Measurements from ENCODE around the gene NUP93.
"Not testable (repeated sequence)": the region's sequence is repeated elsewhere in the genome, so short reads cannot be mapped to it uniquely, and the experiment has no call there.

The NUP93 gene

GRCh38 chr16:56871172-56871593, 141.3 kb downstream of the NUP93 start:
- intact Hi-C loops (cut with DNase I) = no loop called here
- DNase-seq = no peak

GRCh38 chr16:56872863-56873391, 143.0 kb downstream of the NUP93 start:
- intact Hi-C loops (cut with DNase I) = no loop called here
- DNase-seq = no peak

GRCh38 chr16:56874800-56875199, 144.9 kb downstream of the NUP93 start:
- intact Hi-C loops (cut with DNase I) = no loop called here
- no peak for DNase-seq

GRCh38 chr16:56876048-56876447, 146.1 kb downstream of the NUP93 start:
- intact Hi-C loops (cut with DNase I) = no loop called here
- DNase-seq = no peak

GRCh38 chr16:56877486-56878182, 147.7 kb downstream of the NUP93 start:
- intact Hi-C loops (cut with DNase I) = no loop called here

GRCh38 chr16:56878282-56878854, 148.4 kb downstream of the NUP93 start:
- DNase-seq = no peak
- intact Hi-C loops (cut with DNase I) = no loop called here

More at GRCh38 chr16:56877486-56878182, 147.7 kb downstream of the NUP93 start:
- DNase-seq = no peak

GRCh38 chr16:56879276-56879675, 149.3 kb downstream of the NUP93 start:
- intact Hi-C loops (cut with DNase I) = no loop called here
- DNase-seq = no peak

GRCh38 chr16:56880176-56880575, 150.2 kb downstream of the NUP93 start:
- no peak for DNase-seq
- intact Hi-C loops (cut with DNase I) = no loop called here

- DNase-seq = no peak
- intact Hi-C loops (cut with DNase I) = no loop called here
These were observed 150.8 kb downstream of the NUP93 start for GRCh38 chr16:56880685-56881084.

- DNase-seq = no peak
- intact Hi-C loops (cut with DNase I) = no loop called here
These were observed 152.3 kb downstream of the NUP93 start for GRCh38 chr16:56882077-56882800.

GRCh38 chr16:56883586-56883985, 153.7 kb downstream of the NUP93 start:
- intact Hi-C loops (cut with DNase I) = no loop called here
- DNase-seq = no peak

GRCh38 chr16:56884026-56884582, 154.2 kb downstream of the NUP93 start:
- DNase-seq = no peak
- intact Hi-C loops (cut with DNase I) = no loop called here

GRCh38 chr16:56884929-56885328, 155.0 kb downstream of the NUP93 start:
- intact Hi-C loops (cut with DNase I); DNase-seq: not testable (repeated sequence)

- no peak for DNase-seq
- intact Hi-C loops (cut with DNase I) = no loop called here
These were observed 155.7 kb downstream of the NUP93 start for GRCh38 chr16:56885446-56886162.

- DNase-seq = no peak
- intact Hi-C loops (cut with DNase I) = no loop called here
These were observed 156.4 kb downstream of the NUP93 start for GRCh38 chr16:56886296-56886695.

- no peak for DNase-seq
- intact Hi-C loops (cut with DNase I) = no loop called here
These were observed 156.9 kb downstream of the NUP93 start for GRCh38 chr16:56886826-56887225.

GRCh38 chr16:56888806-56889205, 158.9 kb downstream of the NUP93 start:
- DNase-seq = peak in 1 of 42 donors; percentile 16
- intact Hi-C loops (cut with DNase I) = no loop called here

GRCh38 chr16:56889206-56889605, 159.3 kb downstream of the NUP93 start:
- intact Hi-C loops (cut with DNase I) = no loop called here
- DNase-seq = no peak

- DNase-seq = no peak
- intact Hi-C loops (cut with DNase I) = no loop called here
These were observed 161.8 kb downstream of the NUP93 start for GRCh38 chr16:56891685-56892084.
